GM12872 (cell line): Measurements from ENCODE around the gene CSTPP1.

Source experiments
- TF ChIP-seq, protein P1 (sequence below): IDR thresholded peaks from 3 replicates; pipeline ENCODE4 v1.5.1; 2011; ENCODE audit warnings: low read depth, mild to moderate bottlenecking, low read length, moderate library complexity; ENCODE audit not compliant: insufficient read depth

The CSTPP1 gene

DNA sequence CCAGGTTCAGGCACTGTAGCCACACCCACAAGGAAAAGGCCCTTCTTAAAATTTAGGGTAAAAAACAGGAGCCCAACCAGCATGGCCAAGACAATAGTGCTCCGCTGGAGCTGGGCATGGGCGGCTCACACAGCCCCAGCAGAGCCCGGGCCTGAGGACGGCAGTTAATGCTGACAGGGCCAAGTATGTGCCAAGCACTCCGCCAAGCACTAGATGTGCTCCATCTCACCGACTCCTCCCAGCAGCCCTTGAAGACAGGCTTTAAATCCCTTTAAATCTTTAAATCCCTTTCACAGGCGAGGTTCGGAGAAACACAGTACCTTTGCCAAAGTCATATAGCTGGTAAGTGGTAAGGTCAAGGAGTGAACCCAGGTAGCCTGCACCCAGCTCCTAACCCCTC lies 235.3 kb downstream of the CSTPP1 start:
- TF ChIP-seq, protein P1, sequence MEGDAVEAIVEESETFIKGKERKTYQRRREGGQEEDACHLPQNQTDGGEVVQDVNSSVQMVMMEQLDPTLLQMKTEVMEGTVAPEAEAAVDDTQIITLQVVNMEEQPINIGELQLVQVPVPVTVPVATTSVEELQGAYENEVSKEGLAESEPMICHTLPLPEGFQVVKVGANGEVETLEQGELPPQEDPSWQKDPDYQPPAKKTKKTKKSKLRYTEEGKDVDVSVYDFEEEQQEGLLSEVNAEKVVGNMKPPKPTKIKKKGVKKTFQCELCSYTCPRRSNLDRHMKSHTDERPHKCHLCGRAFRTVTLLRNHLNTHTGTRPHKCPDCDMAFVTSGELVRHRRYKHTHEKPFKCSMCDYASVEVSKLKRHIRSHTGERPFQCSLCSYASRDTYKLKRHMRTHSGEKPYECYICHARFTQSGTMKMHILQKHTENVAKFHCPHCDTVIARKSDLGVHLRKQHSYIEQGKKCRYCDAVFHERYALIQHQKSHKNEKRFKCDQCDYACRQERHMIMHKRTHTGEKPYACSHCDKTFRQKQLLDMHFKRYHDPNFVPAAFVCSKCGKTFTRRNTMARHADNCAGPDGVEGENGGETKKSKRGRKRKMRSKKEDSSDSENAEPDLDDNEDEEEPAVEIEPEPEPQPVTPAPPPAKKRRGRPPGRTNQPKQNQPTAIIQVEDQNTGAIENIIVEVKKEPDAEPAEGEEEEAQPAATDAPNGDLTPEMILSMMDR: no peak

DNA sequence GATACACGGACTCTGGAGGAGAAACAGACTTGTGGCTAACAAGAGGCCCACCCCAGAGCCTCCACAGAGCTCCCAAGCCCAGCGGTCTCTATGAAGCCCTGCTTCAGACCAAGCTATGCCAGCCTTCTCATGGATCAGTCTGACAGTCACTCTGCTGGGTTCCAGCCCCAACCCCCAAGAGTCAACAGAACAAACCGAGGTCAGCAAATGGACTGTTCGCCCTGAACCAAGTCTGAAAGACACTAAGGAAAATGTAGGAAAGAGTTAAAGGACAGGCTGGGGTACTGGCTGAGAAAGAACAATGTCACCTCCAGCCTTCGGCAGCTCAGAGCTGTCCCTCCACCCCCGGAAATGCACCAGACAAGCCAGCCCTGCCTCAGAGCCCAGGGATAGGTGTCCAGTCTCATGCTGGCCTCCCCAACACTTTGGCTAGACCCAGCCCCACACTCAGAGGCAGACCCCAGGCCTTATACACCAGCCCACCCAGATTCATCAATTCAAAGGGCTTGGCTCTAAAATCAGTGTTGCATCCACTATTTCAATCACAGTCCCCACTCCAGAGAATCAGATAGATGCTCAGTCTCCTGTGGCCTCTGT lies 236.3 kb downstream of the CSTPP1 start:
- TF ChIP-seq, protein P1: no peak

DNA sequence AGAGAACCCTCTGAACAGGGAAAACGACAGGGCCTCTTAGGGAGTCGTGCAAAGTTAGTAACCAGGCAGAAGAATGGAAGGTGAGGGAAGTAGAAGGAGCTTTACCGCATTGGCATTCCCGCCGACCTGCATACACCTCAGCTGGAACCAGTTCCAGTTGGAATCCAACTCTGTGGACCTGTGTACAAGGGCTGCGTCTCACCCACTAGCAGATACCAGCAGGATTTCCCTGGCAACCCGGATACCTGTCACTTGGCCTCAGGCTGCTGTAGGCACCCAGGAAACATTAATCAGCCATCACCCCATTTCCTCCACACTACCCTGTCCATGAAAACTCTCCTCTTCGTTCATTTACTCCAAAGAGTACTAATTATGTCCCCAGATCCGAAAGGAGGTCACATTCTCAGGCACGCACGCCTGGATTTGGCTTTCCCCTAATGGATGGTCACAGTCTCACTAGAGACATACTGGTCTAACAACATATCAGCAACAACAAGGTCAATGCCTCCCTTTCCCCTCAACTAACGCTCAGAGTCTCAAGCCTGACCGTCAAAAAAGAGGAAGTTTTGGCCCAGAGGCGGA lies 239.3 kb downstream of the CSTPP1 start:
- TF ChIP-seq, protein P1: no peak

DNA sequence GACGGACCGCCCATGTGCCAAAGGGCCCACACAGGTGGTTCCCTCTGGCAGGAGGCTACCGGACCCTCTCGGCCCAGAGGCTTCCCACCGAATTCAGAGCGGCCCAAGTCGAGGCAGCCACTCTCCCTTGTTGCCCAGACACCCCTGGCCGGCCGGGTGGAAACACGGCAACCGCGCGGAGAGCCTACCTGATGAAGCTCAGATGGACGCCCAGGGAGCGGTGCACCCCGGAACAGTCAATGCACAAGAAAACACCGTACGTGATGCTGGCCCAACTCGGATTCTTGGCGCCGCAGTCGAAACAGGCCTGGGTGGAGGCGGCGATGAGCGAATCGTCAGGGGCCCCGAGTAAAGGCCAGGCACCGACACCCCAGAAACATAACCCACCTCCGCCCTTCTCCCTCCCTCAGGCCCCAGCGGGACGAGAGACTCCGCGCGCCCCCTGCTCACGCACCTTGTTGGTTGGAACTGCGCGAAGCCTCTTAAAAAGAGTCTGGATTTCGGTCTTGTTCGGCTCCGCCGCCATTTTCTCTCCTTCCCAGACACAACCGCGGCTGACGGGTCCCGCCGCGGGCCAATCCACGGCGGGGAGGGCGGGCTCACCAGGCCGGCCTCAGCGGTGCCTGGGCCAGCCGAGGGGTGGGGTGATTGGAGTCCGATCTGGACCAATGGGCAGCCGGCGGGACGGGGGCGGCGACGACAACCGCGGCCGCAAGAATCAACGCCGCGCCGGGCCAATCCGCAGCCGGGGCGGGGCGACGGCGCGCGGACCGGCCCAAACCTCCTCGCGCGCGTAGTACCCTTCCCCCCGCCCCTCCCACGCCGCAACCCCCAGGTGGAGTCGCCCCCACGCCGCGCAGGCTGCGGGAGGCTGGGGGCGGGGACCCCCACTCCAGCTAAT lies 240.0 kb downstream of the CSTPP1 start, which contains the start of gene ARFGAP2:
Gene ARFGAP2 (minus strand): TSS at position 552 of the 901 bp plus-strand sequence. CDS start 26 bp downstream, at position 526.
- TF ChIP-seq, protein P1: no peak

DNA sequence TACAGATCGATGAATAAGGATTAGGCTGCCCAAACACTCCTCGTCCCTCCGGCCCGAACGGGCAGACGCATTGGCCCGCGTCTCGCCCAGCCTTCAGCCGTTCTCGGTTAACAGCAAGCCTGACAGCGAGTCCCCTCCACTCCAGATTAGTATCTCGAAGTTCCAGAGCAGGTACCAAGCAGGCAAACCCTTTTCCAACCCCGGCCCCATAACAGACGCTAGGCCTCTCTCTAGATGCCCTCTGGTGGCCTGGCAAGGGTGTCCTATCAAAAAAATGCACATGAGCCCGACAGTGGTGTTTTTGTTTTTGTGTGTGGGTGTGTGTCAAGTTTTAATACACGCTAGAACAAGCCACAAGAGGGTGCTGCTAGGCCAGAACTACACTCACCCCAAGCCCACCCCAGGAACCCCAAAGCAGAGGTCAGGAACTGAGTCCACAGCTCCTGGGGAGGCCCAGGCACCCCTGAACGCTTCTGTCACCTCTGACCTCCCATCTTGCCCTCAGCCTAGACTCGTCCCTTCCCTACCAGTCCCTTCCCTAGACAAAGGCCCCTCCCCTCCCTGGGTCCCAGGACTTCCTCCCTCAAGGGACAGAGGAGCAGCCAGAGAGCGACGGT lies 240.8 kb downstream of the CSTPP1 start:
- TF ChIP-seq, protein P1: peak; percentile 81

DNA sequence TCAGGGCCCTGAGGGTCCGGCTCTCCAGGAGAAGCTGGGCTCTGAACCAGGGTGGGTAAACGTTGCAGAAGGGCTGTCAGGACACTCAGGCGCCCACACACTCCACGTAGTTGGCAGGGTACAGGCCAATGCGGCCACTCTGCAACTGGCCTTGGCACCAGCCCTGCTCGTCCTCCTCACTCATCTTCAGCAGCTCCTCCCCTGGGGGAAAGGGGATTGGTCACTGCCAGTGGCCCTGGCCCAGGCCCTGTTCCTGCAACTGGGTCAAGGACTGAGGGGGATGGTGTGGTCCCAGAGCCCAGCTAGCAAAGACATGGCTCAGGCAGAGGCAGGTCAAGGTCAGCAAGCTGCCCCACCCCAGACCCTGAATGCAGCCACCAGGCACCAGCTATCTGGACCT lies 241.3 kb downstream of the CSTPP1 start:
- TF ChIP-seq, protein P1: no peak

DNA sequence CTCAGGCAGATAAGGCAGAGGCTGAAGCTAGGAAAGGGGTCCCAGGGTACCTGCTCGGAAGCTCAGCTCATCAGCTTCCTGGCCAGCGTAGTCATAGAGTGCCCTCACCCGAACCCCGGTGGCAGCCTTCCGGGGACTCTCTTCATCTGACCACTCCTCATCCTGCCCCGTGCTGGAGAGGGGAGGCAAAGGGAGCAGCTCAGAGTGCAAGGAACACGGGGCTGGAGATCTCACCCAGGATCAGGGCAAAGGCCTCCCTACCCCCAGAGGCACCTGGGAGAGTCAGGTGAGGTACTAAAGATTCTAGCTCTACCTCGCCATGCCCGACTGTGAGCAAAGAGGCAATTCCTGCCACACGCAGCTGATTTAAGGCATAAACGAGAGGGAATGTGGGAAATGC lies 241.8 kb downstream of the CSTPP1 start:
- TF ChIP-seq, protein P1: no peak
